C4-2B (cell line): ENCODE measurements around the gene SCFD2.

ENCODE experiments used
- CTCF ChIP-seq: fragments of 450-650 bp; conservative IDR thresholded peaks from 2 replicates; pipeline ENCODE4 v1.5.1; 2017; ENCODE audit warnings: mild to moderate bottlenecking
- ZFX ChIP-seq: fragments of 450-650 bp; IDR thresholded peaks from 2 replicates; pipeline ENCODE4 v1.6.1; 2017

- no peak for TF ChIP-seq CTCF
- TF ChIP-seq ZFX, result no peak
Measured at GRCh38 chr4:52869656-52870055, 496.2 kb downstream of the SCFD2 start.
